Keratinocyte (primary cell): ENCODE measurements around the gene OR52N1. TPM values are rescaled to one million over a fixed set of nuclear protein-coding genes. Genes with fewer than 3 reads are reported as not detected.

Source experiments
- DNase-seq: peaks from one replicate; pipeline ENCODE4 v3.0.0-alpha.2; 2011; ENCODE audit warnings: low read depth, missing footprints, low spot score
- FAIRE-seq: peaks from 2 replicates; lab custom pipeline; 2011; peaks lifted over from hg19 to GRCh38; lab: Jason Lieb, UNC
- H2AFZ ChIP-seq: 2 replicates; pipeline ENCODE4 v1.6.0; 2012; ENCODE audit warnings: low read length, control low read depth, inconsistent platforms; ENCODE audit not compliant: control insufficient read depth
- H3K27ac ChIP-seq: 2 replicates; pipeline ENCODE4 v1.5.1; 2011; ENCODE audit warnings: low read length; ENCODE audit not compliant: control insufficient read depth, insufficient read depth
- H3K27me3 ChIP-seq: 3 replicates; pipeline ENCODE4 v1.6.0; 2011; ENCODE audit warnings: low read length; ENCODE audit not compliant: control insufficient read depth, insufficient read depth; ENCODE audit errors: extremely low read depth
- H3K36me3 ChIP-seq, 2 experiments: 2 replicates in 1 of 2; 3 replicates in 1 of 2; pipeline ENCODE4 v1.5.1; 2011; ENCODE audit warnings: low read length in 2 of 2, mild to moderate bottlenecking in 1 of 2; ENCODE audit not compliant: control insufficient read depth in 2 of 2, insufficient read depth in 2 of 2; ENCODE audit errors: extremely low read depth in 1 of 2
- H3K4me1 ChIP-seq: 3 replicates; pipeline ENCODE4 v1.5.1; 2011; ENCODE audit warnings: low read length; ENCODE audit not compliant: control insufficient read depth, insufficient read depth; ENCODE audit errors: extremely low read depth
- H3K4me2 ChIP-seq: 3 replicates; pipeline ENCODE4 v1.6.0; 2011; ENCODE audit warnings: low read depth, low read length; ENCODE audit not compliant: control insufficient read depth, insufficient read depth; ENCODE audit errors: extremely low read depth
- H3K4me3 ChIP-seq, 3 experiments: fragments of 200-600 bp in 1 of 3; sonication (generic) in 1 of 3; 2 replicates in 2 of 3; 3 replicates in 1 of 3; pipeline ENCODE4 v1.5.1; 2011 to 2016; ENCODE audit warnings: low read length in 3 of 3, mild to moderate bottlenecking in 3 of 3, control low read depth in 2 of 3, inconsistent platforms in 1 of 3, low read depth in 1 of 3, mixed read lengths in 1 of 3, mixed run types in 1 of 3, moderate library complexity in 1 of 3; ENCODE audit not compliant: control insufficient read depth in 2 of 3, insufficient read depth in 2 of 3; ENCODE audit errors: extremely low read depth in 1 of 3
- H3K79me2 ChIP-seq: 2 replicates; pipeline ENCODE4 v1.6.0; 2012; ENCODE audit warnings: low read length; ENCODE audit not compliant: control insufficient read depth, insufficient read depth
- H3K9ac ChIP-seq: 3 replicates; pipeline ENCODE4 v1.6.0; 2011; ENCODE audit warnings: low read length; ENCODE audit not compliant: control insufficient read depth, insufficient read depth; ENCODE audit errors: extremely low read depth
- H3K9me1 ChIP-seq: 3 replicates; pipeline ENCODE4 v1.6.0; 2011; ENCODE audit warnings: low read length; ENCODE audit not compliant: control insufficient read depth, insufficient read depth; ENCODE audit errors: extremely low read depth
- H3K9me3 ChIP-seq: 2 replicates; pipeline ENCODE4 v1.5.1; 2012; ENCODE audit warnings: low read depth, low read length; ENCODE audit not compliant: control insufficient read depth
- H4K20me1 ChIP-seq: 3 replicates; pipeline ENCODE4 v1.6.0; 2011; ENCODE audit warnings: low read length; ENCODE audit not compliant: control insufficient read depth, insufficient read depth; ENCODE audit errors: extremely low read depth
- CTCF ChIP-seq, 3 experiments: IDR thresholded peaks in 1 of 3; conservative IDR thresholded peaks in 1 of 3; optimal IDR thresholded peaks in 1 of 3; 2 replicates in 2 of 3; 3 replicates in 1 of 3; pipeline versions ENCODE3 to v1.5.1; 2011; ENCODE audit warnings: low read length in 3 of 3, mild to moderate bottlenecking in 3 of 3, moderate library complexity in 2 of 3, control low read depth in 1 of 3, inconsistent platforms in 1 of 3; ENCODE audit not compliant: insufficient read depth in 2 of 3; ENCODE audit errors: extremely low read depth in 1 of 3
- EZH2 ChIP-seq: IDR thresholded peaks from one replicate; pipeline ENCODE4 v1.6.1; 2012; ENCODE audit warnings: inconsistent platforms, mild to moderate bottlenecking, low read length, moderate library complexity
- dilution Hi-C: fragments of 300-500 bp; cut with MboI; formaldehyde crosslinking; loops from one replicate; pipeline ENCODE4 v1.7.0; 2020; ENCODE audit warnings: low sequenced_read_pairs; ENCODE audit not compliant: extremely low pct_ligation_motif_present
- polyA plus RNA-seq, 5 experiments: library from polyadenylated mRNA; depleted of rRNA in 3 of 5; stranded (reverse) in 3 of 5; stranded (forward) in 1 of 5; unstranded in 1 of 5; fragments of >200 nt; gene quantifications; 1 replicate in 1 of 5; 2 replicates in 3 of 5; 3 replicates in 1 of 5; pipeline versions ENCODE4 v1.2.1 to v1.2.3, GENCODE V29; 2011 to 2012; ENCODE audit warnings: missing spikeins in 2 of 5, low read depth in 1 of 5, low replicate concordance in 1 of 5

The OR52N1 gene
- polyA plus RNA-seq, 1 donor (not counting 4 experiments of a cell fraction or from before 2014, with no cell fraction given): not detected

GRCh38 chr11:5746614-5747013 lies 44.5 kb downstream of the OR52N1 start:
- no peaks in the 10 kb centered on the region for H4K20me1 ChIP-seq
- H3K9ac ChIP-seq: no peak overlapping the region
- H3K79me2 ChIP-seq: no peaks in the 10 kb centered on the region
- no peaks in the 10 kb centered on the region for H3K27me3 ChIP-seq
- FAIRE-seq (no peak), DNase-seq (no peak)
- dilution Hi-C loops: no loop called here
- no peak overlapping the region for H3K4me3 ChIP-seq
- no peaks in the 10 kb centered on the region for H3K4me1 ChIP-seq
- TF ChIP-seq CTCF (optimal IDR thresholded peaks at IDR 0.05 in 1 of 3, IDR thresholded peaks at IDR 0.05 in 1 of 3, conservative IDR thresholded peaks at IDR 0.05 in 1 of 3; ENCODE audit: extremely low read depth in 1 of 3, insufficient read depth in 2 of 3, low read length in 3 of 3): no peak
- TF ChIP-seq EZH2: no peak
- no peaks in the 10 kb centered on the region for H3K9me3 ChIP-seq
- no peak overlapping the region for H2AFZ ChIP-seq
- H3K36me3 ChIP-seq: no peaks in the 10 kb centered on the region
- no peak overlapping the region for H3K4me2 ChIP-seq
- no peaks in the 10 kb centered on the region for H3K9me1 ChIP-seq
- no peak overlapping the region for H3K27ac ChIP-seq

GRCh38 chr11:5738431-5738830 lies 52.6 kb downstream of the OR52N1 start:
- Histone ChIP-seq H3K4me2 (no peak overlapping the region), H3K9me1 (no peaks in the 10 kb centered on the region), H4K20me1 (no peaks in the 10 kb centered on the region), H3K4me1 (no peaks in the 10 kb centered on the region), H3K27ac (no peak overlapping the region), H3K27me3 (no peaks in the 10 kb centered on the region), H3K4me3 (no peak overlapping the region), H3K9me3 (no peaks in the 10 kb centered on the region), H3K79me2 (no peaks in the 10 kb centered on the region), H3K9ac (no peak overlapping the region), H2AFZ (no peak overlapping the region), H3K36me3 (no peaks in the 10 kb centered on the region)
- FAIRE-seq: no peak
- dilution Hi-C loops: no loop called here
- DNase-seq: no peak
- TF ChIP-seq CTCF (optimal IDR thresholded peaks at IDR 0.05 in 1 of 3, IDR thresholded peaks at IDR 0.05 in 1 of 3, conservative IDR thresholded peaks at IDR 0.05 in 1 of 3; ENCODE audit: extremely low read depth in 1 of 3, insufficient read depth in 2 of 3, low read length in 3 of 3): no peak
- no peak for TF ChIP-seq EZH2
